Measurements from ENCODE around the gene TMEM121B. TPM values are rescaled to one million over a fixed set of nuclear protein-coding genes. Genes with fewer than 3 reads are reported as not detected.

TMEM121B gene
- total and polyA plus RNA-seq, 9 donors, result 0.12 to 1.1 (median 0.53) TPM

DNA sequence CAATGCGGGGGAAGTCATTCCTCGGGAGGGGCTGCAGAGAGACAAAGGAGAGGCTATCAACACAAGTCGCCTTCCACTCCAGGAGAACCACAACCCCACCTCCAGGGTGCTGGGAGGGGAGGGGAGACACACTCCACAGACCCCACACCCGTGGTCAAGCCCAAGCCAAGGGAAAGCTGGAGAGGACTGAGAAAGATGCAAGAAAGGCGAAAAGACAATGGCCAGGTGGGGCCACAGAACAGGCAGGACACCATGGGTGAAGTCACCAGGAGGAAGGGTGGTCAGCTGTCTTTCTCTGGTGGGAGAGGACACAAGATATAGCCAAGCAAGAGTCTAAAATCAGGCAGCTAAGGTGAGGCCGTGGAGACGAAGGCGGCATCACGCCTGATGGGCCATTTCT is 21.9 kb upstream of the TMEM121B start:
- no peak for DNase-seq
- WGBS, 3 donors, result 88 to 91% (median 90%) methylated on average over 9 of the region's 9 CpGs
- intact Hi-C loops (cut with DNase I), result no loop called here

DNA sequence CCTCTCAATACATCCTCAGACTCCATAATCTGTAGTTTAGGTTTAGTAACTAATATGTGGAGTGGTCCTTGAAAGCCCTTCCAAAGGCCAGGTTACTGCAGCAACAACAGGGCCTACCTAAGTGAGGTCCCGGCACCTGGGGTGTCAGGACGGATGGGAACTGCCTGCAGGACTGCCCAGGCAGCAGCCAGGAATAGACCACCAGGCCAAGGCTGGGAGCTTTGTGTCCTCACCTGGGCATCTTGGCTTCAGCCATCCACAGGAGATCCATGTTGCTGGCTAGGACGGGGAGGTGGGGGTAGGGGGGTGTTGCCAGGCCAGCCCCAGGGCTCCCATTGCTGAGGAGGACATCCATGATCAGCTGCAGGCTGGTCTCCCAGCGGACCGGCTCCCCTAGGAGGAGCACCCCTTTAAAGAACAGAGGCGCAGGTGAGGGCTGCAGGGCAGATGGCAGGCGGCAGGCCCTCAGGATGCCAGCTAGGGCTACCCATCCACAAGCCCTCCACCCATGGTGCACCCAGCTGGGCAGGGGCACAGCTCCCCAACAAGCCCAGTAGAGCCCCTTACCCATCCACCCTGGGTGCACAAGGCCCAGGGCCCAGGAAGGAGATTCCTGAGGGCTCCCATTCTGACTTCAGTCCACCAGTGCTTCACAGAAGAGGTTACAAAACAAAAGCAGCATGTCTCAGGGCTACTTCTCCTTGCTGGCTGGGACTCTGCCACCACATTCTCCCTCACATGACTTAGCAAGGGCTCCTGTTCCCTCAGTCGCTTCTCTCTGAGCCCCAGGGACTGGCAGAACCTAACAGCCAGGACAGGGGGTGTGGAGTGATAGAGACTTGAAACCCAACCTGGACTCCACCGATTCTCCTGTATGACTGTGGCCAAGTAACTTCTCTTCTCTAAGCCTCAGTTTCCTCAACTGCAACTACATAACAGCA is 19.9 kb upstream of the TMEM121B start:
- Histone ChIP-seq H3K4me3 (no peak overlapping the region), H3K27me3 (no peaks in the 10 kb centered on the region), H3K9me3 (no peaks in the 10 kb centered on the region), H3K4me1 (ENCODE audit: insufficient read depth) (no peaks in the 10 kb centered on the region), H3K36me3 (no peaks in the 10 kb centered on the region), H3K27ac (no peak overlapping the region)
- no peak for DNase-seq
- TF ChIP-seq EP300 (IDR thresholded peaks at IDR 0.05), result no peak
- no peak for TF ChIP-seq POLR2A (IDR thresholded peaks at IDR 0.05)
- TF ChIP-seq, protein P1, sequence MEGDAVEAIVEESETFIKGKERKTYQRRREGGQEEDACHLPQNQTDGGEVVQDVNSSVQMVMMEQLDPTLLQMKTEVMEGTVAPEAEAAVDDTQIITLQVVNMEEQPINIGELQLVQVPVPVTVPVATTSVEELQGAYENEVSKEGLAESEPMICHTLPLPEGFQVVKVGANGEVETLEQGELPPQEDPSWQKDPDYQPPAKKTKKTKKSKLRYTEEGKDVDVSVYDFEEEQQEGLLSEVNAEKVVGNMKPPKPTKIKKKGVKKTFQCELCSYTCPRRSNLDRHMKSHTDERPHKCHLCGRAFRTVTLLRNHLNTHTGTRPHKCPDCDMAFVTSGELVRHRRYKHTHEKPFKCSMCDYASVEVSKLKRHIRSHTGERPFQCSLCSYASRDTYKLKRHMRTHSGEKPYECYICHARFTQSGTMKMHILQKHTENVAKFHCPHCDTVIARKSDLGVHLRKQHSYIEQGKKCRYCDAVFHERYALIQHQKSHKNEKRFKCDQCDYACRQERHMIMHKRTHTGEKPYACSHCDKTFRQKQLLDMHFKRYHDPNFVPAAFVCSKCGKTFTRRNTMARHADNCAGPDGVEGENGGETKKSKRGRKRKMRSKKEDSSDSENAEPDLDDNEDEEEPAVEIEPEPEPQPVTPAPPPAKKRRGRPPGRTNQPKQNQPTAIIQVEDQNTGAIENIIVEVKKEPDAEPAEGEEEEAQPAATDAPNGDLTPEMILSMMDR (IDR thresholded peaks at IDR 0.05), result no peak
- intact Hi-C loops (cut with DNase I), result no loop called here
- WGBS, 3 donors, result 94 to 96% (median 94%) methylated on average over 9 of the region's 9 CpGs

More for the DNA sequence above, 21.9 kb upstream of the TMEM121B start:
- no peak overlapping the region for H3K4me3 ChIP-seq
- no peaks in the 10 kb centered on the region for H3K9me3 ChIP-seq
- H3K27me3 ChIP-seq, result no peaks in the 10 kb centered on the region
- no peak overlapping the region for H3K27ac ChIP-seq
- TF ChIP-seq EP300 (IDR thresholded peaks at IDR 0.05) (no peak), POLR2A (IDR thresholded peaks at IDR 0.05) (no peak)
- TF ChIP-seq, protein P1 (IDR thresholded peaks at IDR 0.05), result no peak
- H3K4me1 ChIP-seq (ENCODE audit: insufficient read depth), result no peaks in the 10 kb centered on the region
- no peaks in the 10 kb centered on the region for H3K36me3 ChIP-seq

DNA sequence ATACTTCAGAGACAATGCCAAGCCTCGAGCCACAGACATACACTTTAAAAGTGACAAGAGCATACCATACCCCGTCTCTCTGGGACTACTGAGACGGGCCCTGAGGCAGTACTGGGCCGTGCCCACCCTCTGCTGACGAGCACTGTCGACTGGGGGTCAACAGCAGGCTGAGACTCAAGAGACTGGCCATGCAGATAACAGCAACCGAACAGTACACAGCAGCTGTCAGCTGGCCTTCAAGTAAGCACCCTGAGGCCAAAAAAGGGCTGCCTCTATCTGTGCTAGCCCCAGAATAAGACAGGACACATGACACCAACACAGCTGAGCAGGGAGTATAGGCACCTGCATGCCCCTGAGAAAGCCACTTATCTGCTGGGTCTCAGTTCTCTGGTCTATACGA is 18.9 kb upstream of the TMEM121B start:
- H3K9me3 ChIP-seq, result no peaks in the 10 kb centered on the region
- H3K27me3 ChIP-seq, result no peaks in the 10 kb centered on the region
- H3K4me3 ChIP-seq, result no peak overlapping the region
- intact Hi-C loops (cut with DNase I), result no loop called here
- no peak overlapping the region for H3K27ac ChIP-seq
- H3K36me3 ChIP-seq, result no peaks in the 10 kb centered on the region
- H3K4me1 ChIP-seq (ENCODE audit: insufficient read depth), result no peaks in the 10 kb centered on the region
- DNase-seq, result no peak
- WGBS, 3 donors, result 69 to 85% (median 73%) methylated on average over 8 of the region's 8 CpGs
- TF ChIP-seq, protein P1 (IDR thresholded peaks at IDR 0.05), result no peak
- no peak for TF ChIP-seq EP300 (IDR thresholded peaks at IDR 0.05)
- no peak for TF ChIP-seq POLR2A (IDR thresholded peaks at IDR 0.05)

DNA sequence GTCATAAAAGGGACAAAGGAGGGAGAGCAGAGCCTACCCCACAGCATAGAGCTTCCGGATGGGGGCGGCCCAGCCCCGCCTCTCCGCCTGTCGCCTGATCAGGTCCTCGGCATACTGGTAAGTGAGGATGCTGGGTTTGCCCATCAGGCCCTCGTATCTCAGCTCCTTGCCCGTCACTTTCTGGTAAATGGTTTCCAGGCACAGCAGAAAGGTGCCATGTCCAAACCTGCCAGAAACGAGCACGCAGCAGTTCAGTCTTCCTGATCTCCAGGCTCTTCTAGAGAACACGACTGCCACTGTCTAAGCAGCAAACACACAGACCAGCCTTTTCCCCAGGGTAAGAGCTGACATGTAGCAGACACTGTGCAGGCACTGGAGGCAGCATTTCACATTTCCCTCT is 17.4 kb upstream of the TMEM121B start:
- DNase-seq, result no peak
- Histone ChIP-seq H3K27ac (no peak overlapping the region), H3K4me1 (ENCODE audit: insufficient read depth) (no peaks in the 10 kb centered on the region), H3K4me3 (no peak overlapping the region), H3K9me3 (no peaks in the 10 kb centered on the region), H3K36me3 (no peaks in the 10 kb centered on the region), H3K27me3 (no peaks in the 10 kb centered on the region)
- WGBS, 3 donors, result 86% methylated on average over 11 of the region's 11 CpGs
- intact Hi-C loops (cut with DNase I), result no loop called here
- TF ChIP-seq POLR2A (IDR thresholded peaks at IDR 0.05) (no peak), EP300 (IDR thresholded peaks at IDR 0.05) (no peak)
- TF ChIP-seq, protein P1 (IDR thresholded peaks at IDR 0.05), result no peak
